ENCODE data around the gene UPK3BL2. TPM values are rescaled to one million over a fixed set of nuclear protein-coding genes. Genes with fewer than 3 reads are reported as not detected.
"Not testable (repeated sequence)": the region's sequence is repeated elsewhere in the genome, so short reads cannot be mapped to it uniquely, and the experiment has no call there.

Gene UPK3BL2
- total RNA-seq, 1 donor from 2014 or later, result 20.3 TPM

DNA sequence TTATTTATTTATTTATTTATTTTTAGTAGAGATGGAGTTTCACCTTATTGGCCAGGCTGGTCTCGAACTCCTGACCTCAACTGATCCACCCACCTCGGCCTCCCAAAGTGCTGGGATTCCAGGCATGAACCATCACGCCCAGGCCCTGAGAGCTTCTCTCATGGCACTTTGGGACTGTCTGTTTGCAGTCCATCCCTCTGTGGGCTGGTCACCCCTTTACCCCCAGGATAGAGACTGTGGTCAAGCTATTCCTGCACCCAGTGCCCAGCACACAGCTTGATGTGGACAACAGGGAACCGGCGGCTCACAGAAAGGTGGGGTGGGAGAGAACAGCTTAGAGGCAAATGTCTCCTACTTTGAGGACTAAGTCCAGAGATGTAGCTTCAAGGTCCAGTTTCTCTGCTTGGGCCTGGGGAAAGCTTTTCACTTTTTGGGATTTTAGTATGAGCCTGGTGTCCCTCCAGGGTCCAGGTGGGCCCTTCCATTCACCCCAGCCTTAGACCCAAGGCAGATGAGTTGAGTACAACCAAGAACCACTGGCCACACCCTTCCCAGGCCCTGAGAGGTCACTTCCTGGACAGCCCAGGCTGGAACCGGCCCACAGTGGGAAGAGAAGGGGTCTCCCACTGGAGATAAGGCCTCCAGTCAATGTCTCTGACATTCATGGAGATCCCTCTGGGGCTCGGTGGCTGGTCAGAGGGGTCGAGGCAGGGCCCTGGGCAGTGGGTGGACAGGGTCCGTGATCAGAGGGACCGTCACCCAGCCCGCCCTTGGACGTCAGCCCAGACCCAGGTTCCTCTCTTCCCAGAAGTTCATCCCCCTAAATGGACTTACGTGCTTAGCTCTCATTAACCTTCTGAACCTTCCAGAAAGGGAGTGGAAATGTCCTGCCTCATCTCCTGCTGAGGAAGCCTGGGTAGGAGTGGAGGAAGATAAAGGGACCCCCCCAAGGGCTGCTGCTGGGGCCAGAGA, 15.4 kb downstream of the UPK3BL2 start:
- DNase-seq (ENCODE audit: low spot score), result not testable (repeated sequence)

DNA sequence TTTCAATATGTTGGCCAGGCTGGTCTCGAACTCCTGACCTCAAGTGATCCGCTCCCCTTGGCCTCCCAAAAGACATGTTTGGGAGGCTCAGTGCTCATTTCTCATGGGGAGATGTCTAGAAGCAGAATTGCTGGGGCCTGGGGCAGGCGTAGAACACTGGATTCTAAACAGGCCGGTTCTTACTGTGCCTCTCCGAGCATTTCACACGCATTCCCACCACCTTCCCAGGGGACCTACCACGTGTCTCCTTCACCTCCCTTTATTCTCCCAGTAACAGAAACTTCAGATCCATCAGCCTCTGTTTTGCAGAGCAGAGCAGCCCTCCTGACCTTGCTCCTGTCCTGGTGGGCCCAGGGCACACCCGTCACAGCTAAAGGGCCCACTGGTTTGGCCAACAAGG, 16.3 kb downstream of the UPK3BL2 start:
- not testable (repeated sequence) for DNase-seq (ENCODE audit: low spot score)

- not testable (repeated sequence) for DNase-seq (ENCODE audit: low spot score)
Observed at GRCh38 chr7:102524803-102525202, 18.7 kb downstream of the UPK3BL2 start.

GRCh38 chr7:102520797-102521196, 22.7 kb downstream of the UPK3BL2 start:
- not testable (repeated sequence) for DNase-seq (ENCODE audit: low spot score)

DNA sequence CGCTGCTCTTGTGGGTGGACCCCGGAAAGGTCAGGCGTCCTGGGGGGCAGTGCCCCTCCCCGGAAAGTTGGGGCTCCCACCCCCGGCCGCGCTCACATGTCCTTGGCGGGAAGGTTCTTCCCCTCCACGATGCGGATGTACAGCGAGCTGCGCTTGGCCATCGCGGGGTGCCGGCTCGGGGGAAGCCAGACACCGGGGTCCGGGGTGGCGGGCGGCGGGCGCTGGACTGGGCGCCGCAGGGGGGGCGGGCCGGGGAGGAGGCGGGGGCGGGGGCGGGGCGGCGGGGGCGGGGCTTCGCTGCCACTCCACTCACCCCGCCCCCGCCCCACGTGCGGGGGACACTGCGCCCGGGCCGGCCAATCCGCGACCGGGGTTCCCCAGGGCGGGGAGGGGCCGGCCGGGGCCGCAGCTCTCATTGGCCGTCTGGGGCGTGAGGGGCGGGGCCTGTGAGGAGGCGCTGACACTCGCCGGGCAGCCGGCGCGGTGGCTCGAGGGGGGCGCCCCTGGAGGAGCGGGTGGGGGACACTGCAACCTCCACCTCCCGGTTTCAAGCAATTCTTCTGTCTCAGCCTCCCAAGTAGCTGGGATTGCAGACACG, 25.8 kb downstream of the UPK3BL2 start, which contains the start of gene RASA4B:
TSS of gene RASA4B (minus strand) at position 228 of the 598 bp plus-strand sequence. CDS start at position 161, 67 bp downstream.
- not testable (repeated sequence) for DNase-seq (ENCODE audit: low spot score)

DNA sequence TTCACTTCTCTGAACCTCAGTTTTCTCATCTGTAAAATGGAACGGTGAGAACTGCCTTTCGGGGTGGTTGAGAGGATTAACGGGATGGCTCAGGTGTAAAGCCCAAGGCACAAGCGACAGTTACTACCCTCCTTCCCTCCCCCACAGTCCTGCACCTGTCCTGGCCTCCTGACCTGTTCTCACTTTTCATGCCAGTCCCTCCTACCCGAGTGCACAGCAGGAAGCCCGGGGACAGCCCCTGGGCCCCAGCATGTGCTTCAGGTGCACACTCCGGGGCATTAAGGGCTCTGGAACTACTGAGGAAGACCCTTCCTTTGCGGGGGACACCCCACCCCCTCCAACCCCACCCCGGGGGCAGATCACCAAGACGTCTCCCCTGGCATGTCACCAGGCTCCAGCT, 26.5 kb downstream of the UPK3BL2 start:
- not testable (repeated sequence) for DNase-seq (ENCODE audit: low spot score)

DNA sequence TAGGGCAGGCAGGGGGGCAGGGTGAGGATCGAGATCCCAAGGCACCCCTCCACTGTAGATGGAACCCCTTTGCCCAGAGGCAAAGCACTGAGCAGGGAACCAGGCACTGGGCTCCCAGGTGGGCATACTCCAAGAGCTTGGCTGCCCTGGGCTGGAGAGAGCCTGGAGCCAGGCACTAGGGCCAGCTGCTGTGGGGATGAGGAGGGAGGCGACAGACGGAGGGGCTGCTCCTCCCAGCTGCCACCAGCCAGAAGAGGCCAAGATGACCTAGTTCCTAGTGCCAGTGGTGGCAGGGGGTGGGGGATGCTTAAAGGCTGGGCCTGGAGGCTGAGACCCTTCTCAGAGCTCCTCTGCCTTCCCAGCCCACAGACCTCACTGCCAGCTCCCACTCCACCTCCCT, 27.6 kb downstream of the UPK3BL2 start:
- DNase-seq (ENCODE audit: low spot score), result not testable (repeated sequence)

DNA sequence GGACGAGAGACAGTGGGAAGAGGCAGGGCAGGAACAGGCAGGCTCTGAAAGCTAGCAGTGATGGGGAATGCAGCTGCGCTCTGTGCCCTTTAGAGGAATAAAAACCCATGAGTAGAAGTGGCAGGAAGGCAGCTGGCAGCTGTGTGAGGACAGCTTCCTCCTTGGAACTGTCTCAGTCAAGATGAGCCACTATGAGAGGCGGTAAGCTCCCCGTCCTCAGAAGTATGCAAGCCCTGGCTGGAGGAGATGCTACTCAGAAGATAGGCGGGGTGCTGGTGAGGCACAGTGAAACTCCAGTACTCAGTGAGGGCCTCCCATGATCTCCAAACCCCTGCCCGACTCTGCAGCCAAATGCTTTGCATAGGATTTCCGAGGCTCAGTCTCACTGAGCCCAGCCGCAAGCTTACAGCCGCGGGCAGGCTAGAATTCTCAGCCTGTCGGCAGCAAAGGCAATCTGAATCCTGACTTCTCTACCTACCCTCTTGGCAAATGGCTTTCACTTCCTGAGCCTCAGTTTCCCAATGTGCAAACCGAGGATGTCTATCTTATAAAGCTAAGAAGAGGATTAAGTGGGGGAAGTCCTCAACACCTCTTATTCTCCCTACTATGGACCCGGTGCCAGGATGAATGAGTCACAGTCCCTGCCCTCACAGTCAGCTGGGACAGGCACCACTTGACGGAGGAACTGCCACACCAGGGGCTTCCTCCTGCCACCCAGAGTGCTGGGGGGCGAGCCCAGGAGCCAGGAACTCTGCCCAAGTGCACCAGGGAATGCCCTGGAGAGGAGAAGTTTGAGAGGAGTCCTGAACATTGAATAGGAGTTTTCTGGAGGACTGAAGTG, 28.4 kb downstream of the UPK3BL2 start:
- DNase-seq (ENCODE audit: low spot score), result not testable (repeated sequence)

GRCh38 chr7:102512642-102513221, 30.8 kb downstream of the UPK3BL2 start:
- DNase-seq (ENCODE audit: low spot score), result peak; percentile 13

GRCh38 chr7:102511860-102512522, 31.5 kb downstream of the UPK3BL2 start:
- DNase-seq (ENCODE audit: low spot score), result not testable (repeated sequence)

GRCh38 chr7:102510575-102510974, 32.9 kb downstream of the UPK3BL2 start:
- DNase-seq (ENCODE audit: low spot score), result not testable (repeated sequence)

DNA sequence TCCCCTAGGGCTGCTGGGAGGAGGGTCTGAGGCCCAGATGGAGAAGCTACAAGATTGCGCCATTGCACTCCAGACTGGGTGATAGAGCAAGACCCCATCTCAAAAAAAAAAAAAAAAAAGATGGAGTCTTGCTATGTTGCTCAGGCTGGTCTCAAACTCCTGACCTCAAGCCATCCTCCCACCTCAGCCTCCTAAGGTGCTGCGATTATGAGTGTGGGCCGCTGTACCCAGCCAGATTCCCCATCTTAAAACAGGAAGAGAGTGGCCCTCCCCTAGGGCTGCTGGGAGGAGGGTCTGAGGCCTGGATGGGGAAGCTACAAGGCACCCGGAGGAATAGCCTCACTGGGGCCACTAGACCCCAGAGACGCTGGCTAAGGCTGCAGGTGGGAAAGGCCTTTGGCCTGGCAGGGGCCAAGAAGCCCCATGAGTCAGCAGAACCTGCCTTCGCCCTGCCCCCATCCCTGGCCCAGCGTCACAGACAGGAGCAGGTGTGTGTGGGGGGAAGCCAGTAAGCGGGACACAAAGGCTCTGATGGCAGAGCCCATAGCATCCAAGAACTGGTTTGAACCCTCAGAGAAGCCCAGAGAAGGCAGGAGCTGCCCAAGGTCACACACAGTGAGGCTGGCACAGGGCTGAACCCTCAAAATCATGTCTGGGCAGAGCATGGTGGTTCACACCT, 35.9 kb downstream of the UPK3BL2 start:
- not testable (repeated sequence) for DNase-seq (ENCODE audit: low spot score)

- not testable (repeated sequence) for DNase-seq (ENCODE audit: low spot score)
Observed at GRCh38 chr7:102505298-102506185, 38.0 kb downstream of the UPK3BL2 start.

- not testable (repeated sequence) for DNase-seq (ENCODE audit: low spot score)
Observed at GRCh38 chr7:102503141-102503540, 40.4 kb downstream of the UPK3BL2 start.

GRCh38 chr7:102498321-102498720, 45.2 kb downstream of the UPK3BL2 start:
- not testable (repeated sequence) for DNase-seq (ENCODE audit: low spot score)

DNA sequence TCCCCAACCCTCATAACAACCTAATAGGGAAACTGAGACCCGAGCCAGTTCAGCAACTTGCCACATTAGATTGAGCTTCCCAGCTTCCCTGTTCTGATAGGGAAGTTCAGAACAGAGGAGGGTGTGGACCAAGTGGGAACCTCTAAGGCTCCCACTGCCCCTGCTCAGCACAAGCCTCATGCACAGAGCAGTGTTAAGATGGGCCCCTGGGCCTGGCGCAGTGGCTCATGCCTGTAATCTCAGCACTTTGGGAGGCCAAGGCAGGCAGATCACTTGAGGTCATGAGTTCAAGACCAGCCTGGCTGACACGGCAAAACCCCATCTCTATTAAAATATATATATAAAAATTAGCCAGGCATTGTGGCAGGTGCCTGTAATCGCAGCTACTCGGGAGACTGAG, 46.2 kb downstream of the UPK3BL2 start:
- not testable (repeated sequence) for DNase-seq (ENCODE audit: low spot score)

DNA sequence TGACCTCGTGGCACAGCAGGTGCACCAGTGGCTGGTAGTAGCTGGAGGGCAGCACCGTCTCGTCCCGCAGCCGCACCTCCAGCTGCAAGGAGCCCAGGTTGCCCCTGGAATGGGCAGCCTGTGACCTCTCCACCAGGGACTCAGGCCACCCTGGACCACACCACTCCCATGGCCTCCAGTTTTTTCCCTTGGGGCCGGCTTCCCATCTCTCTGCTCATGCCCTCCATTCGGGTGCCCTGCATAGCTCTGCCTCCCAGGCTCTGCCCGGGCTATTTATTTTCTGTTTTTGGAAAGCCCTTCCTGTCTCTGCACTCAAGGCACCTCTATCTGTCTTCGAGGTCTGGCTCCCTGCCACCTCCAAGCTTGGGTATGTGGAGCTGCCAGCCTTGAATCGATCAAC, 46.6 kb downstream of the UPK3BL2 start:
- not testable (repeated sequence) for DNase-seq (ENCODE audit: low spot score)

DNA sequence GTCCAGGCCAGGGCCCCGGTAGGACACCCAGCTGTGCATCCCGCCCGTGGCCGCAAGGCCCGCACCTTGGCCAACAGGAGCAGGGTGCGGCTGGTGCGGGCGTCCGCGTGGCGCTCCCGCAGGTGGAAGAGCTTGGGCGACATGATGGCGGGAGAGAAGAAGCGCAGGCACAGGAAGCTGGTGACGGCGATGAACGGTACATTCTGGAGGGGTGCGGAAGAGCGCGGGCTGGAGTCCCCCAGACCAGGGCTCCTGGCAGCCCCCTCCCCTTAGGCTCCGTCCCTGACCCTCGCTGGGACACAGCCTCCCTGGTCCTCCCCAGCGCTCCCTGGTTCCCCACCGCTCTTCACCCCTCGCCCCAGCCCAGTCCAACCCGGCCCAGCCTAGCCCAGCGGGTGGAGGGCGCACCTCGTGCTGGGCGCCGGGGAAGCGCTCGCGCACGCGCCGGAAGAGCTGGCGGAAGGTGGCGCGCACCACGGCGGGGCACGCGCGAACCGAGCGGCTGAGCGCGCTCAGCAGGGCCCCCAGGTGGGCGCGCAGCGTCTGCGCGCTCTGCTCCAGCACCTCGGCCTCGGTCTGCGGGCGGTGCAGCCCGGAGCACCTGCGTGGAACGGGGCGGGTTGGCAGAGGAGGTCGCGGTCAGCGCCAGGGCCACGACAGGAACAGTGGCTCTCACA, 48.9 kb downstream of the UPK3BL2 start:
- DNase-seq (ENCODE audit: low spot score), result not testable (repeated sequence)

Measured in mucosa of gallbladder (tissue), 1 donor.